Measurements from ENCODE around the gene DSCAM. TPM values are rescaled to one million over a fixed set of nuclear protein-coding genes. Genes with fewer than 3 reads are reported as not detected.

The DSCAM gene
- total and polyA plus RNA-seq, 10 donors = 0.02 to 2.7 (median 2.0) TPM

DNA sequence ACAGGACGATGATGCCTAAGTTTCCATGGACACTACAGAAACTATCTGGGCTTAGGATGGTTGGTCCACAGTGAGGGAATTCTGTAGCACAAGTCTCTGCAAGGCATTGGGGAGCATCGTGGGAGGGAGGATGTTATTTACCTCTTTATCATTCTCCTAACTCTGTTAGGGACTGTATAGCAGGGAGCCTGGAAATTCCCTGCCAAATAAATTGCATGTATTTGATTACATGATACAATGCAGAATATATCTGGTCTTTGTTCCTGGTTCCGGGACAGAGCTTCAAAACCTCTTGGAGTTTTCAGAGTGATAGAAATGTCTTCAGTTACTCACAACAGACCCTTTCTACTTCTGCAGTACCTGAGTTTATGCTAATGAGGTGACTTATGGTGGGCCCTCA lies 593.8 kb downstream of the DSCAM start:
- Histone ChIP-seq H3K27ac (no peak overlapping the region), H3K4me1 (no peaks in the 10 kb centered on the region), H3K4me3 (no peak overlapping the region), H3K9me3 (peaks cover 0 to 55% (median 29%) of the 10 kb centered on the region in 8 donors), H3K27me3 (replicated peaks in 1 of 7) (no peaks in the 10 kb centered on the region), H3K36me3 (no peaks in the 10 kb centered on the region)
- TF ChIP-seq POLR2AphosphoS5 (IDR thresholded peaks at IDR 0.05) = no peak
- TF ChIP-seq, protein P1, sequence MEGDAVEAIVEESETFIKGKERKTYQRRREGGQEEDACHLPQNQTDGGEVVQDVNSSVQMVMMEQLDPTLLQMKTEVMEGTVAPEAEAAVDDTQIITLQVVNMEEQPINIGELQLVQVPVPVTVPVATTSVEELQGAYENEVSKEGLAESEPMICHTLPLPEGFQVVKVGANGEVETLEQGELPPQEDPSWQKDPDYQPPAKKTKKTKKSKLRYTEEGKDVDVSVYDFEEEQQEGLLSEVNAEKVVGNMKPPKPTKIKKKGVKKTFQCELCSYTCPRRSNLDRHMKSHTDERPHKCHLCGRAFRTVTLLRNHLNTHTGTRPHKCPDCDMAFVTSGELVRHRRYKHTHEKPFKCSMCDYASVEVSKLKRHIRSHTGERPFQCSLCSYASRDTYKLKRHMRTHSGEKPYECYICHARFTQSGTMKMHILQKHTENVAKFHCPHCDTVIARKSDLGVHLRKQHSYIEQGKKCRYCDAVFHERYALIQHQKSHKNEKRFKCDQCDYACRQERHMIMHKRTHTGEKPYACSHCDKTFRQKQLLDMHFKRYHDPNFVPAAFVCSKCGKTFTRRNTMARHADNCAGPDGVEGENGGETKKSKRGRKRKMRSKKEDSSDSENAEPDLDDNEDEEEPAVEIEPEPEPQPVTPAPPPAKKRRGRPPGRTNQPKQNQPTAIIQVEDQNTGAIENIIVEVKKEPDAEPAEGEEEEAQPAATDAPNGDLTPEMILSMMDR (IDR thresholded peaks at IDR 0.05 in 8 of 11, conservative IDR thresholded peaks at IDR 0.05 in 3 of 11) = no peak
- no peak for TF ChIP-seq POLR2A (IDR thresholded peaks at IDR 0.05)
- no peak for DNase-seq
- 69 to 87% (median 82%) methylated on average over 3 of the region's 3 CpGs for WGBS, 5 donors
- intact Hi-C loops (cut with DNase I; ENCODE audit: low total_unique reads) = no loop called here

DNA sequence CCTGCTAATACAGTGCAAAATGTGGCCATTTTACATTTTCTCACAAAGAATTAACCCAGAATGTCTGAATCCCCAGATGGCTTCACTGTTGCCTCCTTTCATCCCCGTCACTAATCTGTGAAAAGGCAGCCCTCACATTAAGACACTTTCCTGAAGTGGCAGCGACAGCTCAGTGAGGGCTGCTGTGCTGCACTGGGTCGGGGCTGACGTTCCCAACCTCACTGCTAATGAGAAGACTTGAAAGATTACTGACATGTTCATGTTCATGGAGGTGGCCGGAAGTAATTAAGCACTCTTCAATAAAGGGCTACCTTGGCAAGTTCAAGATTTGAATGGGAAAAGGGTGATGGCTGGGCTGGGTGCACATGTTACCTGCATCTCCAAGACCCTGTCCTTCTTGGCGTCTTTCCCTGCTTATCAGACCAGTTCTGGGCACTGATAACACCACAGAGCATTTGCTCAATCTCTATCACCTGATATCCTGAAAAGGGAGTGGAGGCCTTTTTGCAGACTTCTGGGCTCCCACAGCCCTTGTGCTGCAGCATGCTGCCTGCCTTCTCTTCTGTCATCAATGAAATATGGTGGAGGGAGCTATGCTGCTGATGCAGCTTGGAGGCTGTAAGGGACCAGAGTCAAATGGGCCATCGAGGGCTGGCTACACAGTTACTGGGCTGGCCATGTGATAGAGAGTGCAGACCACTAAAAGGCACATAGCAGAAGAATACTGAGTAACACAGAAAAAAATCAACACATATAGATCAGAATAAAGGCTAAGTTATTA lies 596.3 kb downstream of the DSCAM start:
- TF ChIP-seq POLR2A (IDR thresholded peaks at IDR 0.05) (no peak), POLR2AphosphoS5 (IDR thresholded peaks at IDR 0.05) (no peak)
- TF ChIP-seq, protein P1 (IDR thresholded peaks at IDR 0.05 in 8 of 11, conservative IDR thresholded peaks at IDR 0.05 in 3 of 11) = no peak
- Histone ChIP-seq H3K27ac (no peak overlapping the region), H3K9me3 (peaks cover 0 to 74% (median 44%) of the 10 kb centered on the region in 8 donors), H3K4me3 (no peak overlapping the region), H3K4me1 (no peaks in the 10 kb centered on the region), H3K36me3 (no peaks in the 10 kb centered on the region), H3K27me3 (replicated peaks in 1 of 7) (no peaks in the 10 kb centered on the region)
- no peak for DNase-seq
- intact Hi-C loops (cut with DNase I; ENCODE audit: low total_unique reads) = no loop called here
- WGBS, 5 donors = 73 to 84% (median 78%) methylated on average over 6 to 7 of the region's 7 CpGs

DNA sequence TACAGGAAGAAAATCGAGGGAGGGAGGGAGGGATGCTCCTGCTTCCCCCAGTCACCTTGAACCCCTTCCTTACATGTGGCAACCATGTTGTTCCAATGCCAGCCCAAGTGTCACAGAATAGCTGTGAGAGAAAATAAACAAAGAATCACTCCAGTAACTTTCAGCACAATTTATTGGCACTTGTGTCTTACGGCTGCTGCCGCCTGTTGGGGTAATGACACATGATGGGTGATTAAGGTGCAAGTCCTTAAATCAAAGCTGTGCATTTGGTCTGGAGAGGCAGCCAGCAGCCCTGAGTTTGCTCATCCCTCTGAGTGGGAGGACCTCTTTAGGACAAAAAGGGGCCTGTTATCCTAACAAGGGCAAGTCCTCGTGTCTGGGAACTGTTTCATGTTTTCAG lies 602.0 kb downstream of the DSCAM start:
- Histone ChIP-seq H3K9me3 (peaks cover 0 to 52% (median 26%) of the 10 kb centered on the region in 8 donors), H3K4me3 (no peak overlapping the region), H3K27ac (no peak overlapping the region), H3K27me3 (replicated peaks in 1 of 7) (no peaks in the 10 kb centered on the region), H3K36me3 (no peaks in the 10 kb centered on the region), H3K4me1 (no peaks in the 10 kb centered on the region)
- TF ChIP-seq POLR2AphosphoS5 (IDR thresholded peaks at IDR 0.05) (no peak), POLR2A (IDR thresholded peaks at IDR 0.05) (no peak)
- TF ChIP-seq, protein P1 (IDR thresholded peaks at IDR 0.05 in 8 of 11, conservative IDR thresholded peaks at IDR 0.05 in 3 of 11) = no peak
- 55 to 65% (median 64%) methylated on average over 4 of the region's 4 CpGs for WGBS, 5 donors
- DNase-seq = no peak
- intact Hi-C loops (cut with DNase I; ENCODE audit: low total_unique reads) = no loop called here

DNA sequence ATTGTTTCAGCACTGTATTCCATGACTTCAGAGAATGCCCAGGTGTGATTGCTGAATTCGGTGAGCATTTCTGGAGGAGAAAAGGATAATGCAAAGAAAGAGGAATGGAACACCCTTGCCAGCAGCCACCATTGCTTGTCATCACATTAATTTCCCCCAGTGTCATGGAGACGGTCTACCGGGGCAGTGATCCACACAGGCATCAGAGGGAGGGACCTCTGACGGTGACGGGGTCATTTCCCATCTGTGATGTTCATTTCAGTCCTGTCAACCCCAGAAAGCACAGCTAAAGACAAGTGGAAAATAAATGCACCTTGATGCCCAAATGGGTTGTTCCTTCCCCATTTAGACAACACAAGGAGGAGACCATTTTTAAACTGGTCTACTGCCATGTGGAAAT lies 603.3 kb downstream of the DSCAM start:
- Histone ChIP-seq H3K27ac (no peak overlapping the region), H3K36me3 (no peaks in the 10 kb centered on the region), H3K4me1 (no peaks in the 10 kb centered on the region), H3K9me3 (peaks cover 0 to 39% (median 18%) of the 10 kb centered on the region in 8 donors), H3K27me3 (replicated peaks in 1 of 7) (no peaks in the 10 kb centered on the region), H3K4me3 (no peak overlapping the region)
- intact Hi-C loops (cut with DNase I; ENCODE audit: low total_unique reads) = no loop called here
- WGBS, 5 donors = 77 to 88% (median 81%) methylated on average over 5 of the region's 5 CpGs
- no peak for DNase-seq
- no peak for TF ChIP-seq POLR2AphosphoS5 (IDR thresholded peaks at IDR 0.05)
- TF ChIP-seq, protein P1 (IDR thresholded peaks at IDR 0.05 in 8 of 11, conservative IDR thresholded peaks at IDR 0.05 in 3 of 11) = no peak
- TF ChIP-seq POLR2A (IDR thresholded peaks at IDR 0.05) = no peak

Data from spleen (tissue), 11 donors.